A549 (cell line): ENCODE data around the gene CENPV.

Source experiments
- CTCF ChIP-seq: fragments of >200 bp; sonication (Bioruptor Twin); formaldehyde crosslinking; IDR thresholded peaks from 3 replicates; pipeline ENCODE4 v1.5.1; 2016
- EP300 ChIP-seq, 2 experiments: fragments of >200 bp; sonication (Bioruptor Twin); formaldehyde crosslinking; IDR thresholded peaks; 2 replicates in 1 of 2; 3 replicates in 1 of 2; pipeline ENCODE4 v1.6.1; 2016 to 2017
- SMC3 ChIP-seq: fragments of >200 bp; sonication (Bioruptor Twin); formaldehyde crosslinking; IDR thresholded peaks from 3 replicates; pipeline ENCODE4 v1.6.1; 2018; ENCODE audit warnings: inconsistent platforms

DNA sequence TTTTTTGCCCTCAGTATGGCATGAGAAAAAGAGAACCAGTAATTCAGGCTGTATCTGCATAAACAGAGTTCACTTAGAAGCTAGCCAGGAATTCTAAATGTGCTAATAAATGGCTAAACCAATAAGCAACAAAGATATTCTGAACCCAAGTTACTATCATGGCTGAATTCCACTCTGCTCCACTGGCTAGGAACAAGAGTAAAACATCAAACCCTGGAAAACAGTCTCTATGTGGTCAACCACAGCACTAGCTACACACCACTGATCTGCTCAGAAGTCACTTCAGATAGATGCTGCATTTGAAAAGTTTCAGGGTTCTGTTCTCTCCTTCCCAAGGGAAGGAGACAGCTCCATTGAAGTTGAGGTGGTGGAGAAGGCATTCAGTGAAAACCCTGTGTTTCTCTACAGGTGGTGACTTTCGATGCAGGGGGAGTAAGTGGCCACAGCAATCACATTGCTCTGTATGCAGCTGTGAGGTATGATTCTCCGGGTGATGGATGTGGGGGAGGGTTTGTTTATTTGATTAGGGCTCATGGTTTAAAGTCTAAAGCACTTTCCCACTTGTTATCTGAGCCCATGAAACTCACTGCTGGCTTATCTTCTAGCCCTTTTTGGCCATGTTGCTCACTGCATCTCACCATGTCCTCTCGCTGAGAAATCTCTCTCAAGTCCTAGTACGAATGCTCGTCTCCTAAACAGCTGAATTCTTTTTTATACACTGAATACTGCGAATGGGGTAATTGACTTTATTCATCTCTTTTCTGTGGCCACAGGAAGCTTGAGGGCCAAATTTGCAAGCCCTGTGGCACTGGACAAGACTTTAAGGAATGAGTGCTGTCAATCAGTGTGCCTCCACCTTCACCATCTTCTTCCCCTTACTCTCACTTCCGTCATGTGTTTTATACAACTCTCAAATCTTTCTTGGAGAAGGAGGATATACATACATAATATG lies 39.9 kb downstream of the CENPV start:
- TF ChIP-seq CTCF (no peak), SMC3 (no peak), EP300 (IDR thresholded peaks at IDR 0.05) (no peak)
